Stimulated activated CD8-positive, alpha-beta memory T cell treated with anti-CD3 and anti-CD28 coated beads, Interleukin-4, amount 100 ng/mL, for 24 hours (primary cell): ENCODE measurements around the gene PACSIN3.

Experiments
- DNase-seq: peaks from one replicate; pipeline ENCODE4 v3.0.0-alpha.2; 2020; ENCODE audit warnings: low read depth

Gene PACSIN3

GRCh38 chr11:47152953-47153950, 33.0 kb downstream of the PACSIN3 start:
- no peak for DNase-seq

- no peak for DNase-seq
These were observed 33.9 kb downstream of the PACSIN3 start for GRCh38 chr11:47152126-47152952.

GRCh38 chr11:47149782-47150181, 36.5 kb downstream of the PACSIN3 start:
- no peak for DNase-seq

- DNase-seq: no peak
These were observed 37.2 kb downstream of the PACSIN3 start for GRCh38 chr11:47148903-47149531.

GRCh38 chr11:47148270-47148669, 38.0 kb downstream of the PACSIN3 start:
- DNase-seq: no peak

- DNase-seq: no peak
These were observed 38.6 kb downstream of the PACSIN3 start for GRCh38 chr11:47147681-47148080.

GRCh38 chr11:47147250-47147649, 39.0 kb downstream of the PACSIN3 start:
- DNase-seq: no peak

- no peak for DNase-seq
These were observed 41.7 kb downstream of the PACSIN3 start for GRCh38 chr11:47144541-47144940.

- no peak for DNase-seq
These were observed 42.9 kb downstream of the PACSIN3 start for GRCh38 chr11:47143322-47143721.

GRCh38 chr11:47139878-47140277, 46.4 kb downstream of the PACSIN3 start:
- no peak for DNase-seq

GRCh38 chr11:47137476-47137875, 48.8 kb downstream of the PACSIN3 start:
- DNase-seq: no peak

GRCh38 chr11:47136921-47137320, 49.3 kb downstream of the PACSIN3 start:
- no peak for DNase-seq

GRCh38 chr11:47136327-47136726, 49.9 kb downstream of the PACSIN3 start:
- no peak for DNase-seq

- no peak for DNase-seq
These were observed 53.3 kb downstream of the PACSIN3 start for GRCh38 chr11:47132981-47133380.

GRCh38 chr11:47132490-47132889, 53.7 kb downstream of the PACSIN3 start:
- no peak for DNase-seq

- no peak for DNase-seq
These were observed 55.1 kb downstream of the PACSIN3 start for GRCh38 chr11:47131136-47131535.

- no peak for DNase-seq
These were observed 55.7 kb downstream of the PACSIN3 start for GRCh38 chr11:47130543-47130942.
